Stomach (tissue), 9 donors: Measurements from ENCODE around the gene DLG2. TPM values are rescaled to one million over a fixed set of nuclear protein-coding genes. Genes with fewer than 3 reads are reported as not detected.

Experiments used
- DNase-seq, 2 donors: peaks; one replicate each; pipeline versions ENCODE4 v3.0.0 to v3.0.0-alpha.2; 2013 to 2019
- H3K27ac ChIP-seq, 5 donors: fragments of 200-600 bp in 4 of 5; sonication (generic) in 4 of 5; one replicate each; pipeline ENCODE4 v1.5.1; 2013 to 2019; ENCODE audit warnings: mild to moderate bottlenecking in 1 of 5, moderate library complexity in 1 of 5
- H3K27me3 ChIP-seq, 3 donors: fragments of 200-600 bp; sonication (generic); one replicate each; pipeline ENCODE4 v1.5.1; 2017 to 2019; ENCODE audit warnings: mixed run types in 1 of 3
- H3K36me3 ChIP-seq, 4 donors: fragments of 200-600 bp; sonication (generic); 1 replicate in 3 of 4; 2 replicates in 1 of 4; pipeline ENCODE4 v1.5.1; 2016 to 2019
- H3K4me1 ChIP-seq, 4 donors: fragments of 200-600 bp; sonication (generic); one replicate each; pipeline ENCODE4 v1.5.1; 2016 to 2019
- H3K4me3 ChIP-seq, 4 donors: fragments of 200-600 bp; sonication (generic) in 3 of 4; one replicate each; pipeline ENCODE4 v1.5.1; 2016 to 2019; ENCODE audit warnings: mild to moderate bottlenecking in 1 of 4
- H3K9me3 ChIP-seq, 4 donors: fragments of 200-600 bp; sonication (generic); one replicate each; pipeline ENCODE4 v1.5.1; 2016 to 2019
- CTCF ChIP-seq, 7 experiments: fragments of 450-650 bp in 4 of 7; fragments of 200-600 bp in 3 of 7; sonication (generic) in 3 of 7; IDR thresholded peaks; one replicate each; pipeline ENCODE4 v1.5.1; 2016 to 2019; ENCODE audit warnings: antibody characterized with exemption in 7 of 7, control low read depth in 2 of 7, mild to moderate bottlenecking in 1 of 7
- EP300 ChIP-seq: sonication (generic); formaldehyde crosslinking; IDR thresholded peaks from one replicate; pipeline ENCODE4 v1.6.1; 2017; ENCODE audit warnings: antibody characterized with exemption
- POLR2A ChIP-seq, 4 donors: fragments of 450-650 bp; IDR thresholded peaks; one replicate each; pipeline ENCODE4 v1.6.1; 2016; ENCODE audit warnings: antibody characterized with exemption in 4 of 4, control low read depth in 2 of 4, mild to moderate bottlenecking in 1 of 4, moderate library complexity in 1 of 4
- POLR2AphosphoS5 ChIP-seq, 3 donors: sonication (generic); formaldehyde crosslinking; IDR thresholded peaks; one replicate each; pipeline ENCODE4 v1.6.1; 2016; ENCODE audit warnings: antibody characterized with exemption in 3 of 3
- WGBS, 5 donors: extraction: QIAGEN DNeasy Blood & Tissue Kit in 3 of 5; methylation state at CpG; one replicate each; pipeline versions ENCODE4 v1.1.5 to v1.1.7; 2013 to 2018; 5-methylcytosine and 5-hydroxymethylcytosine counted together
- intact Hi-C: fragments of 100-400 bp; cut with DNase I; formaldehyde crosslinking; loops from one replicate; pipeline ENCODE4 v1.15.1; 2023; ENCODE audit warnings: low total_unique reads
- polyA plus RNA-seq, 3 donors: library from polyadenylated mRNA; stranded (reverse); fragments of 200-250 nt; gene quantifications; one replicate each; pipeline ENCODE4 v1.2.3, GENCODE V29; 2013
- total RNA-seq, 5 donors: library from RNA; depleted of rRNA; stranded (reverse); fragments of >200 nt; gene quantifications; one replicate each; pipeline versions ENCODE4 v1.1.0 to v1.2.3, GENCODE V29; 2014 to 2016
- donor health status: healthy with polysubstance abuse.
- donor health status: Bipolar disorder and iron deficiency.
- donor health status: healthy.

The DLG2 gene
- total and polyA plus RNA-seq, 8 donors = 1.3 to 19.1 (median 3.5) TPM

GRCh38 chr11:84193706-84194105, 1433.4 kb downstream of the DLG2 start:
- H3K4me3 ChIP-seq = no peak overlapping the region
- no peaks in the 10 kb centered on the region for H3K4me1 ChIP-seq
- TF ChIP-seq POLR2AphosphoS5 (IDR thresholded peaks at IDR 0.05) (no peak), POLR2A (IDR thresholded peaks at IDR 0.05) (no peak), CTCF (IDR thresholded peaks at IDR 0.05) (no peak)
- H3K36me3 ChIP-seq = no peaks in the 10 kb centered on the region
- intact Hi-C loops = no loop called here
- WGBS, 5 donors = 72 to 96% (median 84%) methylated on average over 2 of the region's 2 CpGs
- no peak for DNase-seq
- H3K9me3 ChIP-seq = peaks cover 0 to 11% (median 5%) of the 10 kb centered on the region in 4 donors
- no peaks in the 10 kb centered on the region for H3K27me3 ChIP-seq
- no peak overlapping the region for H3K27ac ChIP-seq

- no peak overlapping the region for H3K27ac ChIP-seq
- no peaks in the 10 kb centered on the region for H3K4me1 ChIP-seq
- no peaks in the 10 kb centered on the region for H3K27me3 ChIP-seq
- DNase-seq = peak in 1 of 2 donors; percentile 35
- no peak overlapping the region for H3K4me3 ChIP-seq
- WGBS, 5 donors = 11 to 38% (median 23%) methylated on average over 1 of the region's 1 CpG
- intact Hi-C loops = no loop called here
- TF ChIP-seq EP300 (no peak), CTCF (IDR thresholded peaks at IDR 0.05) (no peak)
- no peaks in the 10 kb centered on the region for H3K36me3 ChIP-seq
- H3K9me3 ChIP-seq = no peaks in the 10 kb centered on the region
Measured at GRCh38 chr11:84188521-84188920, 1438.6 kb downstream of the DLG2 start.

- Histone ChIP-seq H3K36me3 (no peaks in the 10 kb centered on the region), H3K4me3 (no peak overlapping the region), H3K9me3 (no peaks in the 10 kb centered on the region), H3K27me3 (no peaks in the 10 kb centered on the region), H3K27ac (no peak overlapping the region), H3K4me1 (no peaks in the 10 kb centered on the region)
- TF ChIP-seq POLR2A (IDR thresholded peaks at IDR 0.05) (no peak), EP300 (no peak), CTCF (IDR thresholded peaks at IDR 0.05) (no peak), POLR2AphosphoS5 (IDR thresholded peaks at IDR 0.05) (no peak)
- intact Hi-C loops = no loop called here
- DNase-seq = no peak
Measured at GRCh38 chr11:84173078-84173477, 1454.1 kb downstream of the DLG2 start.

GRCh38 chr11:84165139-84165538, 1462.0 kb downstream of the DLG2 start:
- Histone ChIP-seq H3K27ac (no peak overlapping the region), H3K36me3 (no peaks in the 10 kb centered on the region), H3K27me3 (no peaks in the 10 kb centered on the region), H3K4me1 (no peaks in the 10 kb centered on the region), H3K4me3 (no peak overlapping the region), H3K9me3 (no peaks in the 10 kb centered on the region)
- 81 to 90% (median 84%) methylated on average over 2 of the region's 2 CpGs for WGBS, 5 donors
- no peak for TF ChIP-seq CTCF (IDR thresholded peaks at IDR 0.05)
- no peak for TF ChIP-seq POLR2AphosphoS5 (IDR thresholded peaks at IDR 0.05)
- no peak for TF ChIP-seq POLR2A (IDR thresholded peaks at IDR 0.05)
- no peak for TF ChIP-seq EP300
- no peak for DNase-seq
- intact Hi-C loops = no loop called here

GRCh38 chr11:84164728-84165127, 1462.4 kb downstream of the DLG2 start:
- Histone ChIP-seq H3K36me3 (no peaks in the 10 kb centered on the region), H3K4me1 (no peaks in the 10 kb centered on the region), H3K27ac (no peak overlapping the region), H3K9me3 (no peaks in the 10 kb centered on the region), H3K27me3 (no peaks in the 10 kb centered on the region), H3K4me3 (no peak overlapping the region)
- no peak for DNase-seq
- WGBS, 5 donors = 59 to 77% (median 73%) methylated on average over 2 of the region's 2 CpGs
- intact Hi-C loops = no loop called here
- no peak for TF ChIP-seq EP300
- TF ChIP-seq CTCF (IDR thresholded peaks at IDR 0.05) = no peak
- TF ChIP-seq POLR2AphosphoS5 (IDR thresholded peaks at IDR 0.05) = no peak
- no peak for TF ChIP-seq POLR2A (IDR thresholded peaks at IDR 0.05)
